ENCODE results near the gene HEXD.
A peak's percentile ranks its signal among the peaks of the same experiment; 100 is the strongest.

DNA sequence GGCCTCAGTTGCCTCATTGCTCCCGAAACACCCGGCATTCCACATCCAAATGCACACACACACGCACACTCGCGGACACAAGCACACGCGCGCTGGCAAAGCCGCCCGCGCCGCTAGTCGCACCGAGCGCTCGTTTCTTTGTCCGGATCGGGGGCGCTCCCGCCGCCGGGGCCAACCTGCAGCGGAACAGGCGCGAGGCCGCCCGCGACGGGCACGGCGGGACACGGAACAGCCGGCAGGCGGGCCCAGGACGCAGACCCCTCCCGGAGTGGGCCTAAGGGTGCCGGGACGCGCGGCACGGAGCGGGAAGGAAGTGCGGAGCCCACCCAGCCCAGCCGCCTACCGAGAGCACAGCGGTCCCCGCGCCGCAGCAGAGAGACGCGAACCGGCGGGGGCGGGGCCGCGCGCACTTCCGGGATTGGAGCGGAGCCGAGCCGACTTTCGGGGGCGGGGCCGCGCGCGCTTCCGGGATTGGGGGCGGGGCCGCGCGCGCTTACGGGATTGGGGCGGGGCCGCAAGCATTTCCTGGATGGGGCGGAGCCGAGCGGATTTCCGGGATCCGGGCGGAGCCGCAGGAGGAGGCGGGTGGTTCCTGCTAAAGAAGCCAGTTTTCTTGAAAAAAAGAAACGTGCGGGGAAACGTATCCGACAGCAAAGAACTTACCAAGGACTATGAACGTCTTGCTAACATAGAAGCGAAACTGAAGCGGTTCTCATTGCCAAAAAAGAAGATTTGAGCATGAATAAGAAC is 32.4 kb downstream of the HEXD start, which contains the start of gene CYBC1:
- TF ChIP-seq, protein P1, sequence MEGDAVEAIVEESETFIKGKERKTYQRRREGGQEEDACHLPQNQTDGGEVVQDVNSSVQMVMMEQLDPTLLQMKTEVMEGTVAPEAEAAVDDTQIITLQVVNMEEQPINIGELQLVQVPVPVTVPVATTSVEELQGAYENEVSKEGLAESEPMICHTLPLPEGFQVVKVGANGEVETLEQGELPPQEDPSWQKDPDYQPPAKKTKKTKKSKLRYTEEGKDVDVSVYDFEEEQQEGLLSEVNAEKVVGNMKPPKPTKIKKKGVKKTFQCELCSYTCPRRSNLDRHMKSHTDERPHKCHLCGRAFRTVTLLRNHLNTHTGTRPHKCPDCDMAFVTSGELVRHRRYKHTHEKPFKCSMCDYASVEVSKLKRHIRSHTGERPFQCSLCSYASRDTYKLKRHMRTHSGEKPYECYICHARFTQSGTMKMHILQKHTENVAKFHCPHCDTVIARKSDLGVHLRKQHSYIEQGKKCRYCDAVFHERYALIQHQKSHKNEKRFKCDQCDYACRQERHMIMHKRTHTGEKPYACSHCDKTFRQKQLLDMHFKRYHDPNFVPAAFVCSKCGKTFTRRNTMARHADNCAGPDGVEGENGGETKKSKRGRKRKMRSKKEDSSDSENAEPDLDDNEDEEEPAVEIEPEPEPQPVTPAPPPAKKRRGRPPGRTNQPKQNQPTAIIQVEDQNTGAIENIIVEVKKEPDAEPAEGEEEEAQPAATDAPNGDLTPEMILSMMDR (IDR thresholded peaks at IDR 0.05), result peak in 3 of 4 experiments; percentile 21 to 40 (median 35)
- TF ChIP-seq POLR2AphosphoS5 (IDR thresholded peaks at IDR 0.05) (peak; percentile 92), POLR2A (IDR thresholded peaks at IDR 0.05) (peak; percentile 61 to 69), EP300 (IDR thresholded peaks at IDR 0.05) (no peak)
